Loucy (cell line): Measurements from ENCODE around the gene EFNA5.

Experiments
- H2AFZ ChIP-seq: fragments of 200-600 bp; sonication (generic); 2 replicates; pipeline ENCODE4 v1.6.0; 2016; ENCODE audit warnings: antibody characterized with exemption, mild to moderate bottlenecking, low read length, moderate library complexity
- H3F3A ChIP-seq: fragments of 200-600 bp; 2 replicates; pipeline ENCODE4 v1.6.0; 2016; ENCODE audit warnings: antibody characterized with exemption, low read depth, mild to moderate bottlenecking
- H3K27me3 ChIP-seq: fragments of 200-600 bp; sonication (generic); 2 replicates; pipeline ENCODE4 v1.6.1; 2014; ENCODE audit warnings: low read length, mild to moderate bottlenecking; ENCODE audit not compliant: insufficient read depth, poor library complexity, severe bottlenecking
- H3K36me3 ChIP-seq: fragments of 200-600 bp; sonication (generic); 2 replicates; pipeline ENCODE4 v1.6.1; 2016; ENCODE audit warnings: low read length; ENCODE audit not compliant: insufficient read depth
- H3K4me1 ChIP-seq: fragments of 200-600 bp; sonication (generic); 2 replicates; pipeline ENCODE4 v1.5.1; 2014; ENCODE audit warnings: low read length, mild to moderate bottlenecking; ENCODE audit not compliant: insufficient read depth, poor library complexity, severe bottlenecking
- H3K4me2 ChIP-seq: fragments of 200-600 bp; sonication (generic); 2 replicates; pipeline ENCODE4 v1.6.0; 2014; ENCODE audit warnings: antibody characterized with exemption, low read length, low read depth, mild to moderate bottlenecking; ENCODE audit not compliant: poor library complexity, severe bottlenecking
- H3K4me3 ChIP-seq: fragments of 200-600 bp; sonication (generic); 2 replicates; pipeline ENCODE4 v1.5.1; 2014; ENCODE audit warnings: low read length, mild to moderate bottlenecking, mixed read lengths; ENCODE audit not compliant: poor library complexity, severe bottlenecking
- H3K79me2 ChIP-seq: fragments of 200-600 bp; sonication (generic); 2 replicates; pipeline ENCODE4 v1.6.1; 2014; ENCODE audit warnings: low read length; ENCODE audit not compliant: insufficient read depth
- H3K9ac ChIP-seq: fragments of 200-600 bp; sonication (generic); 2 replicates; pipeline ENCODE4 v1.6.0; 2014; ENCODE audit warnings: mild to moderate bottlenecking, low read depth, low read length, moderate library complexity; ENCODE audit not compliant: poor library complexity, severe bottlenecking
- H3K9me2 ChIP-seq: fragments of 200-600 bp; sonication (generic); replicated peaks from 2 replicates; pipeline ENCODE4 v1.6.1; 2016; ENCODE audit warnings: low read depth, low read length, mixed read lengths
- H3K9me3 ChIP-seq: fragments of 200-600 bp; sonication (generic); 2 replicates; pipeline ENCODE4 v1.6.1; 2014; ENCODE audit warnings: mild to moderate bottlenecking, antibody characterized with exemption, low read length, low read depth; ENCODE audit not compliant: insufficient read depth
- H4K20me1 ChIP-seq: fragments of 200-600 bp; sonication (generic); 2 replicates; pipeline ENCODE4 v1.6.0; 2014; ENCODE audit warnings: antibody characterized with exemption, low read length, mild to moderate bottlenecking; ENCODE audit not compliant: insufficient read depth, poor library complexity, severe bottlenecking
- EZH2phosphoT487 ChIP-seq: fragments of 200-600 bp; IDR thresholded peaks from 2 replicates; pipeline ENCODE4 v1.6.1; 2018; ENCODE audit warnings: antibody characterized with exemption, mild to moderate bottlenecking, moderate library complexity, borderline replicate concordance
- TF ChIP-seq, protein P1 (sequence below): fragments of 200-600 bp; sonication (generic); conservative IDR thresholded peaks from 2 replicates; pipeline ENCODE4 v1.5.1; 2014; ENCODE audit warnings: mild to moderate bottlenecking, antibody characterized with exemption, low read length

EFNA5 gene

DNA sequence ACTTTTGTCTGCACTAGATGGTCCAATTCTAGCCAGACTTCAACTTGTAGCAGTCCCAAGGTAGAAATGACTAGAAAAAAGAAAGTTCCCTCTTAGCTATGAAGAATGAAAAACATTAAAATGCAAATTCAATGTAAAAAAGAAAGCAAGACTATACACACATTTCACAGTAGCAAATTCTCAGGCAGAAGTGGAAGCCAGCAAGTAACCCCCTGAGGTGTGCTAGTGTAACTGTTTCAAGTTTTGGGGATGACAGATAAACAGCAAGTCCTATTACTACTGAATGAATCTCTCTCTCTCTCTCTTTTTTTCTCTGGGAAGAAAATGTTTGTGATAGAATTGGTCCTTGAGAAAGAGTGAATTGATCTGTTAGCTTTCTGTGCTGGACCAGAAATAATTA lies 185.6 kb downstream of the EFNA5 start:
- H3K4me1 ChIP-seq = no peaks in the 10 kb centered on the region
- H3K27me3 ChIP-seq = no peaks in the 10 kb centered on the region
- H2AFZ ChIP-seq = no peak overlapping the region
- no peaks in the 10 kb centered on the region for H3F3A ChIP-seq
- H3K4me3 ChIP-seq = no peak overlapping the region
- no peak overlapping the region for H3K4me2 ChIP-seq
- TF ChIP-seq EZH2phosphoT487 = no peak
- TF ChIP-seq, protein P1, sequence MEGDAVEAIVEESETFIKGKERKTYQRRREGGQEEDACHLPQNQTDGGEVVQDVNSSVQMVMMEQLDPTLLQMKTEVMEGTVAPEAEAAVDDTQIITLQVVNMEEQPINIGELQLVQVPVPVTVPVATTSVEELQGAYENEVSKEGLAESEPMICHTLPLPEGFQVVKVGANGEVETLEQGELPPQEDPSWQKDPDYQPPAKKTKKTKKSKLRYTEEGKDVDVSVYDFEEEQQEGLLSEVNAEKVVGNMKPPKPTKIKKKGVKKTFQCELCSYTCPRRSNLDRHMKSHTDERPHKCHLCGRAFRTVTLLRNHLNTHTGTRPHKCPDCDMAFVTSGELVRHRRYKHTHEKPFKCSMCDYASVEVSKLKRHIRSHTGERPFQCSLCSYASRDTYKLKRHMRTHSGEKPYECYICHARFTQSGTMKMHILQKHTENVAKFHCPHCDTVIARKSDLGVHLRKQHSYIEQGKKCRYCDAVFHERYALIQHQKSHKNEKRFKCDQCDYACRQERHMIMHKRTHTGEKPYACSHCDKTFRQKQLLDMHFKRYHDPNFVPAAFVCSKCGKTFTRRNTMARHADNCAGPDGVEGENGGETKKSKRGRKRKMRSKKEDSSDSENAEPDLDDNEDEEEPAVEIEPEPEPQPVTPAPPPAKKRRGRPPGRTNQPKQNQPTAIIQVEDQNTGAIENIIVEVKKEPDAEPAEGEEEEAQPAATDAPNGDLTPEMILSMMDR = no peak
- no peaks in the 10 kb centered on the region for H3K79me2 ChIP-seq
- H3K9ac ChIP-seq = no peak overlapping the region
- no peaks in the 10 kb centered on the region for H3K9me2 ChIP-seq
- no peaks in the 10 kb centered on the region for H3K9me3 ChIP-seq
- no peaks in the 10 kb centered on the region for H3K36me3 ChIP-seq
- no peaks in the 10 kb centered on the region for H4K20me1 ChIP-seq

DNA sequence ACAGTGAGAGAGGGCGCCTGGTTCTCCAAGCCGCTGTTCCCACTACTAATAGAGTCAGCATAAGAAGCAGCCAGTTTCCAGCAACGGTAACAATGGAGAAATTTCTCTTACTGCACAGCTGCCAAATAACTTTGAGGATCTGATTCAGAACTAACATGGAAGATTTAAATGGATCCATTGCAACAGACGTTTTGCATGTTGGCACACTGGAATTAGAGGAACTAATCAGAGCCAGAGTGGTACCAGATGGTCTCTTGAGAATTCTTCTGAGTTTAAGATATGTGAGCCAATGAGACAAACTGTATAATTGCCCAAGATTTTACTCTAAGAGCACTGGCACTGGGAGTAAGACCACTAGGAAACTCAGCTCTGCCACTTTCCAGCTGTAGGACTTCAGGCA lies 186.5 kb downstream of the EFNA5 start:
- Histone ChIP-seq H3K4me3 (no peak overlapping the region), H3K9me2 (no peaks in the 10 kb centered on the region), H3F3A (no peaks in the 10 kb centered on the region), H3K4me2 (no peak overlapping the region), H2AFZ (no peak overlapping the region), H4K20me1 (no peaks in the 10 kb centered on the region), H3K9me3 (no peaks in the 10 kb centered on the region), H3K79me2 (no peaks in the 10 kb centered on the region), H3K27me3 (no peaks in the 10 kb centered on the region), H3K9ac (no peak overlapping the region), H3K4me1 (no peaks in the 10 kb centered on the region), H3K36me3 (no peaks in the 10 kb centered on the region)
- TF ChIP-seq EZH2phosphoT487 = no peak
- TF ChIP-seq, protein P1 = no peak

DNA sequence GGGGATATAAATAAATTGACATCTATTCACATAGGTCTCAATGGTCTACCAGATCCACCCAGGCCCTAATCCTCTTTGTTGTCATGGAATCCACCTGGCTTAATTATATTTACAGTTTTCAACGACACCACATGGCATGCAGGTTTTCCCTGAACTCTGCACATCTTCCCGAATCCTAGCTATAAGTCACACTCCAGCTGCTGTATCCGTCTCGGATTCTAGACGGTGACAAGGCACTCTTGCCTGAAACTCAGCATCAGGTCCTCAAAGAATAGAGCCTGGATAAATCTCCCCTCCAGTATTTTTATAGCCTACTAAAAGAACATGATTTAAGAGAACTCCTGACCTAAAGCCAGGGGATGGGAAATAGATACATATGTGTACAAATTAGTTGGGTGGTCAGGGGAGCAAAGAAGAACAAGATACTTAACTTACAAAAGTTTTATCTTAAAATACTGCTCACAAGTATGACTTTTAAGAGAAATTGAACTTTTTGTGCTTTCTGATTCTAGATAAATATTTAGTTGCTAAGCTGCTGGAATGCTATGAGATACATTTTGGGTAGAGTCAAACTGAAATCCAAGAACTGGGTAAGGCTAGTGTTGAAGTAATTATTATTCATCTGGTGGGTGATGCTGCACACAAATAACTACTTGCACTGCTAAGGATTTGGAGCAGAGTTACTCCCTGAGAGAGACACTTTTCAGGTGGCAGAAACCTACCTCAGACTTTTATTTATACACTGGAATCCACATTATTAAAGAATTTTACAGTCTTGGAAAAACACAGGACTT lies 187.3 kb downstream of the EFNA5 start:
- Histone ChIP-seq H4K20me1 (no peaks in the 10 kb centered on the region), H3K36me3 (no peaks in the 10 kb centered on the region), H3F3A (no peaks in the 10 kb centered on the region), H3K27me3 (no peaks in the 10 kb centered on the region), H3K4me2 (no peak overlapping the region), H3K4me1 (no peaks in the 10 kb centered on the region), H2AFZ (no peak overlapping the region), H3K4me3 (no peak overlapping the region), H3K9me2 (no peaks in the 10 kb centered on the region), H3K9ac (no peak overlapping the region), H3K79me2 (no peaks in the 10 kb centered on the region), H3K9me3 (no peaks in the 10 kb centered on the region)
- no peak for TF ChIP-seq EZH2phosphoT487
- TF ChIP-seq, protein P1 = no peak
